ENCODE results near the gene DIP2C.
"Not testable (repeated sequence)": the region's sequence is repeated elsewhere in the genome, so short reads cannot be mapped to it uniquely, and the experiment has no call there.

The DIP2C gene

DNA sequence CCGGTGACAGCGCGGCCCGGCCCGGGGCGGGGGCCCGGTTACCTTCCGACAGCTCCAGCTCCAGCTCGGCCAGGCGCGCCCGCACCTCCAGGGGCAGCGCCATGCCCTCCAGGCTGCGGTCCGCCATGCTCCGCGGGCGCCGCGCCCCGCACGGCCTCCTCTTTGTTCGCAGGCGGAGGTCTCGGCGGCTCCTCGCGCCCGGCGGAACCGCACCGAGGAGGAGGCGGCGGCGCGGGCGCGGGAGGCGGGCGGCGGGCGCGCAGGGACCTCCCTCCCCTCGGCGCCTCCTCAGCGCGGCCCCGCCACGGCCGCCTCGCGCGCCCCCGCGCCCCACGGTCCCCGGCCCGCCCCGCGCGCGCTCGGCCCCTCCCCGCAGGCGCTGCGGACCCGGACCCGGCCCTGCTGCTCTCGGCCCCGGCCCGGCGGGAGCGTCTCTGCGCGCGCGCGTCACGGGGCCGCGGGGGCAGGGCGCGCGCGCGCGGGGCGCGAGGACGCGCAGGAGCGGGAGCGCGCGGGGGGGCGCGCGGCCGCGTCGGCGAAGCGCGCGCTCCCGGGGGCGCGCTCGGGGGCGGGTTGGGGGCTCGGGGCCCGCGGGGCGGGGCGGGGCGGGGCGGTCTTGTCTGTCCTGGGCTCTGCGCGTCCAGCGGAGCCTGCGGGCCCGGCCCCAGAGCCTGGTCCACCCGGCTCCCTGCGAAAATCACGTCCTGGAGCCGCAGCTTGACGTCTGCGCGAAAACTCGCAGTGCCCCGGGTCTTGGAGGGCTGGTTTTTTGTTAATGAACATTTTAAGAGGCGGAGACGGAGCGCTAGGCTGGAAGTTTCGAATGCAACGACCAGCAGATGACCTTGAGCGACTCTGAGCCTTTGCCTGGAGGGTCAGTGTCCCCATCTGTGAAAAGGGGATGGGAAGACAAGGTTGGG is at the start of gene DIP2C:
Gene DIP2C (minus strand): TSS at position 217 of the 920 bp plus-strand sequence. CDS start 90 bp downstream, at position 127.
- DNase-seq: no peak

GRCh38 chr10:734481-734880 is 45.0 kb upstream of the DIP2C start:
- no peak for DNase-seq

DNA sequence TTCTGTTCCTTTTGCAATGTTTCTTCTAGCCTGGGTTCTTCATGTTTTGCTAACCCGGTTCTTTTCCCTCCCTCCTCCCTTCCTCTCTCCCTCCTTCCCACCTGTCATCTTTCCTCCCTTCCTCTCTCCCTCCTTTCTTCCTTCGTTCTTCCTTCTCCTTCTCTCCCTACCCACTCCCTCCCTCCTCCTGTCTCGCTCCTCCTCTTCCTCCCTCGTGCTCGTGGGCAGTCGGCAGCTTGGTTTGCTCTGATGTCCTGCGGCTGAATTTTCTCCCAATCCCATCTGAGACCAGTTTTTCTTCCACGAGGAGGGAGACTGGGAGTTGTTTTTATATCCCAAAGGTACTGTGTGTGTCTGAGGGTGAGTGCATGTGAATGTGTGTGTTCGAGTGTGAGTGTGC is 43.6 kb upstream of the DIP2C start:
- DNase-seq: no peak

GRCh38 chr10:729213-729612 is 39.7 kb upstream of the DIP2C start:
- no peak for DNase-seq

DNA sequence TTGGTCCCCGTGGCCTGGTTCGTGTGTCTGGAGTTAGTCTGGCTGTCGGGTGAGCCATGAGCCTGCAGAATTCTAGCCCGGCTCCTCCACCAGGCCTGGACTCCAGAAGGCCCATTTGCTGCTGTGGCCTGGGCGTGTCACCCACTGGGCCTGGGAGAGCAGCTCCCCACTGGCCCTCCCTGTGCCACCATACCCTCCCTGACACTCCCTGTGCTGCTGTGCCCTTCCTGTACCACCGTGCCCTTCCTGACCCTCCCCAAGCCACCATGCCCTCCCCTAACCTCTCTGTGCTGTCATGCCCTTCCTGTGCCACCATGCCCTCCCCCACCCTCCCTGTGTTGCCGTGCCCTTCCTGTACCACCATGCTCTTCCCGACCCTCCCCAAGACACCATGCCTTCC is 39.1 kb upstream of the DIP2C start:
- DNase-seq: no peak

DNA sequence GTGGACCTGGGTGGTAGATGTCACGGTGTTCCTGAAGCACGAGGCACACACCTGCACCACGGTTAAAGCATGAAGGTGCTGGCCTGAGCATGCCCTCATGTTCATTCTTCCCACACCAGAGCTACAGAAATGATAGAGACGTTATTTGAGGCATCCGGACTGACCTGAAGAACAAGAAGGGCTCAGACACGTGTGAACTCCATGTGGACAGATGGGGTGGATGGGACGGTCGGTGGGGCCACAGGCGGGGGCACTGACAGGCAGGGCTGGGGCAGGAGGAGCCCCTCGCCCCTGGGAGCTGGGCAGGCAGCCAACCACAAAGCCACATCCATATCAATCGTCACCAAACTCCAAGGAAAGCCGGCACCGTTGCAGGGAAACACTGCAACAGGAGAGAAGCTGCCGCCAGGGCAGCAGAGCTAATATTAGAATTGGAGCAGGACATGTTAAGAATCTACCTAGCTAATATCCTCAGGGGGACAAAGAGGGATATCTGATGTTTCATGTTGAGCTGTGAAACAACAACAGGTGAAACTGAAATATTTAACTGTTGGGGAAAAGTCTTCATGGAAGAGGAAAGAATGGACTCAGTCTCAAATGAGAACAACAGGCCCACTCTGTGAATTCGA is 37.8 kb upstream of the DIP2C start:
- DNase-seq: no peak

GRCh38 chr10:725786-726185 is 36.3 kb upstream of the DIP2C start:
- DNase-seq: no peak

DNA sequence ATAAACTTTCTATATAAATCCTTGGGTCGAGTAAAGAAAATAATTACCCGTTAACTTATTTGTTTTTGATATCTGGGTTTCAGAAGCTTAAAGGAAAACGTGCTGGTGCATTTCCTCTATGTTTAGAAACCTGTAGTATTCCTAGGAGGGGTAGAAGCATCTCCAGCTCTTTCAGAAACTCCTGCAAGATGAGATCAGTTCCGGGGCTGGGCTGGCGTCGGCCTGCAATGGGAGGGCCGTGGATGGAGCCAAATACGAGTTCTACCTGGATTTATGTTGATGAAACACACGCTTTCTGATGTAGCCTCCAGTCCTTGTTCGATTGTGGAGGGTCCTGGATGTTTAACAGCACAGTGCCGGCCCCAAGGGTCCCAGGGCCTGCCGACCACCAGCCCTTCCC is 35.8 kb upstream of the DIP2C start:
- no peak for DNase-seq

- no peak for DNase-seq
Observed at GRCh38 chr10:723973-724372, 34.5 kb upstream of the DIP2C start.

DNA sequence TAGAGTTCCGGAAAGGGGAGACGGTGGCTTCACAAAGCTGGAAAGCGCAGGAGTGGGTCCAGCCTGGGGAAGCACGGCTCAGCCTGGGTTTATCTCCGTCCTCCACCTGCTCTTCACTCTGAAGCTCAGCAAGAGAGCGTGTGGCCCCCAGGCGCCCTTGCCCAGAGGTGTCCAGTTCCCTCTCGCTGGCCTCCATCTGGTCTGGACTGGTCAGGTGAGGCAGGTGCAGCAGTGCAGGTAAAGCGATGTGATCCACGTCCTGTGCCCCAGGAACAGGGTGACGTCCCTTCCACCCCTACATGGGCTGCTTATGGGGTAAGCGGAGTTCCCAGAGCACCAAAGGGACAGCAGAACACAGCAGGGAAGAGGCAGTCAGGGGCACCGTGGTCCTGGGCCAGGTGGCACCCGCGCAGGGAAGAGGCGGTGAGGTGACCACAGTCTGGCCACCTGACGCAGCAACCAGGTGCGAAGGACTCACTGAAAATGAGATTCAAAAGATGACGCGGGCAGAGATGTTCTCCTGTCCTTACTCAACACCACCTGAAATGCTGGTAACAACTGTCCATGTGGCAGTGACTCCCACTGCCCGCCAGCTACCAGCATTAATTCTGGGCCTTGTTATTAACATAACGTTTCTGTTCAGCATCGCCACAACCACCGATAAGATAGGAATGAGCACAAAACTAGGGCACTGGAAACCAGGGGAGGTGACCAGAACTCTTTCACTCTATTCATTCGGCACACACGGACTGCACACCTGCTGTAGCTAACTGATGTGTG is 33.0 kb upstream of the DIP2C start:
- no peak for DNase-seq

- no peak for DNase-seq
Observed at GRCh38 chr10:718143-718700, 28.8 kb upstream of the DIP2C start.

DNA sequence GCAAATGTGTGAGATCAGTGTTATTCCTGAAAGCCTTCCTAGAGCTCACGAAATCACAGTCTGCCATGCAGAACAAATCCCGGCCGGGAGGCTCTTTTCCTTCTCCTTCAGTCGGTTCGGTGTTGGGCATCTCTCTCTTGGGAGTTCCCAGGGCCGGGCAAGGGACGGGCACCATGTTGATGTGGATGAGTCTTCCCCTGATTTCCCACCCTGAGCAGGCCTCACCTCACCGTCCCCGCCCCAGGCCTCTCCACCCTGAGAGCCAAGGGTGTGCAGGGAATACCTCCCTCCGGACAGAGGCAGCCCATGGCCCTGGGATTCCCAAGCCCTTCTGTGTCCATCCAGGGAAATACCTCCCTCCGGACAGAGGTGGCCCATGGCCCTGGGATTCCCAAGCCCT is 28.0 kb upstream of the DIP2C start:
- DNase-seq: no peak

DNA sequence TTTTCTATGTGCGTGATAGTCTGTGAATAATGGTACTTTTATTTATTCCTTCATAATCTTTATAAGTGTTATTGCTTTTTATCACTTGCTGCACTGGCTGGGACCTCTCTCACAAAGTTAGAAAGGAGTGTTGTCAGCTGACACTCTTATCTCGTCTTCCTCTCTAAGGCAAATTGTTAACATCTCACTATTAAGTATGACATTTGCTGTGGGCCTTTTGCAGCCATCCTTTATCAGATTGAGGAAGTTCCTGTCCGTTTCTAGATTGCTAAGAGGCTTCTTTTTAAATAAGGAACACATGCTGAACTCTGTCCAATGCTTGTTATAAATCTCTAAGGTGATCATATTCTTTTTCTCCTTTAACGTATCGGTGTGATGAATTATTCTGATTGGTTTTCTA is 27.4 kb upstream of the DIP2C start:
- DNase-seq: no peak

GRCh38 chr10:714214-714613 is 24.7 kb upstream of the DIP2C start:
- DNase-seq: no peak

DNA sequence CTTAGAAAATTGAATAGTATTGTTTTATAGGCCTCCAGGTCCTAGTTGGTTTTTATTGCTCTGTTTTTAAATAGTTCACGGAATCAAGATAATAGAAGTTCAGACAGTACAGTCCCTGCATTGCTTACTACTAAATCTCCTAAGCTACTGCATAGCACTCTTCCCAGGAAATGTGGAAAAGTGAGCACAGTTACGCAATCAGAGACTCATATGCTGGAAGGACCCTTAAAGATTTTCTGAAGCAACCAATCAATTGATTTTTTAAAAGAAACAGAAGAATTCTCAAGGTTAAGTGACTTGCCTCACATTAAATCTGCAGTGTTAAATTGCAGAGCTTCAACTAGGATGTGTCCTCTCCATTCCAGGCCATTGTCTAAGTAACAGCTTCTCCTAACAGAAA is 23.1 kb upstream of the DIP2C start:
- no peak for DNase-seq

DNA sequence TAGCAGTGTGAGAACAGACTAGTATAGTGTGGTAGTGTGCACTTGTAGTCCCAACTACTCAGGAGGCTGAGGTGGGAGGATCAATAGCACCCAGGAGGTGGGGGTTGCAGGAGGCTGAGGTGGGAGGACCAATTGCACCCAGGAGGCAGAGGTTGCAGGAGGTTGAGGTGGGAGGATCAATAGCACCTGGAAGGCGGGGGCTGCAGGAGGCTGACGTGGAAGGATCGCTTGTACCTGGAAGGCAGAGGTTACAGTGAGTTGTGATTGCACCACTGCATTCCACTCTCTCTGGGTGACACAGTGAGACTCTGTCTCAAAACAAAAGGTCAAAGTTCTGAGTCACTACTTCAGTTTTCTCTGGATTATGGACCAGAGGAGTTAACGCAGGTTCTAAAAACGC is 22.6 kb upstream of the DIP2C start:
- no peak for DNase-seq

DNA sequence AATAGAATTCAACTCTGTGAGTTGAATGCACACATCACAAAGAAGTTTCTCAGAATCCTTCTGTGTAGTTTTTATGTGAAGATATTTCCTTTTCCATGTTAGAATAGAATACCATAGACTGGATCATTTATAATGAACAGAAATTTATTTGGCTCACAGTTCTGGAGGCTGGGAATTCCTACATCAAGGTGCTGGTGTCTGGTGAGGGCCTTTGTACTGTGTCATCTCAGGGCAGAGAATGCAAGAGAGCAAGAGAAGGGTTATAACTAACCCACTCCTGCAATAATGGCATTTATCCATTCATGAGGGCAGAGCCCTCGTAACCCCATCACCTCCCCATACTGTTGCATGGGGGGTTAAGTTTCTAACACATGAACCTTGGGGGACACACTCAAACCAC is 18.4 kb upstream of the DIP2C start:
- no peak for DNase-seq

GRCh38 chr10:707456-707855 is 18.0 kb upstream of the DIP2C start:
- DNase-seq: no peak

- DNase-seq: no peak
Observed at GRCh38 chr10:703118-703517, 13.7 kb upstream of the DIP2C start.

GRCh38 chr10:700183-700582 is 10.7 kb upstream of the DIP2C start:
- not testable (repeated sequence) for DNase-seq

GRCh38 chr10:697097-697875 is 7.8 kb upstream of the DIP2C start:
- DNase-seq: no peak

GRCh38 chr10:695396-695795 is 5.9 kb upstream of the DIP2C start:
- DNase-seq: no peak
